ENCODE data around the gene METTL9. TPM values are rescaled to one million over a fixed set of nuclear protein-coding genes. Genes with fewer than 3 reads are reported as not detected.
"Not testable (repeated sequence)": the region's sequence is repeated elsewhere in the genome, so short reads cannot be mapped to it uniquely, and the experiment has no call there.

METTL9 gene
- total RNA-seq, 1 donor from 2014 or later: 47.8 TPM

DNA sequence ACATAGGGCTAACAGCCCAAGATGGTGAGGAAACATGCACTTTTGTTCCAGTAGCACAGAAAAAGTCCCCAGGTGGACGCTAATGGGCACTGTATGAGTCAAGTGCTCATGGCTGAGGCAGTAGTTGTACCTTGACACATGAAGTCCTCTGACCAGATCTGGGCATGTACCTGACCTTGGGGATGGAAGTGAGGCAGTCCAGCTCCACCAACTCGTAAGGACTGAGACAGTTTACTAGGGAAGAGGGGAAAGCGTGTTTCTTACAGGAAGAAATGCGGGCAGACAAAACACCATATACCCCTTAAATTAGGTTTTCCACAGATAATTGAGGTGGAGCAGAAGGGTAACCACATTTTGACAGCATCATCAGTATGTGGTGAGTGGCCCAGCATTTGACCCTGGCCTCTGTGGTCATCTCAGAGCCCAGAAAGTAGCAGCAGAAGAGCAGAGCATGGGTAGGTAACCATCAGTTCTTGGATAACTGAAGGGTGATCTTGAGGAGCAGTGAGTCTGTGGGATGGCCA is 32.4 kb upstream of the METTL9 start:
- intact Hi-C loops (cut with micrococcal nuclease): no loop called here
- DNase-seq: no peak
- TF ChIP-seq, protein P1, sequence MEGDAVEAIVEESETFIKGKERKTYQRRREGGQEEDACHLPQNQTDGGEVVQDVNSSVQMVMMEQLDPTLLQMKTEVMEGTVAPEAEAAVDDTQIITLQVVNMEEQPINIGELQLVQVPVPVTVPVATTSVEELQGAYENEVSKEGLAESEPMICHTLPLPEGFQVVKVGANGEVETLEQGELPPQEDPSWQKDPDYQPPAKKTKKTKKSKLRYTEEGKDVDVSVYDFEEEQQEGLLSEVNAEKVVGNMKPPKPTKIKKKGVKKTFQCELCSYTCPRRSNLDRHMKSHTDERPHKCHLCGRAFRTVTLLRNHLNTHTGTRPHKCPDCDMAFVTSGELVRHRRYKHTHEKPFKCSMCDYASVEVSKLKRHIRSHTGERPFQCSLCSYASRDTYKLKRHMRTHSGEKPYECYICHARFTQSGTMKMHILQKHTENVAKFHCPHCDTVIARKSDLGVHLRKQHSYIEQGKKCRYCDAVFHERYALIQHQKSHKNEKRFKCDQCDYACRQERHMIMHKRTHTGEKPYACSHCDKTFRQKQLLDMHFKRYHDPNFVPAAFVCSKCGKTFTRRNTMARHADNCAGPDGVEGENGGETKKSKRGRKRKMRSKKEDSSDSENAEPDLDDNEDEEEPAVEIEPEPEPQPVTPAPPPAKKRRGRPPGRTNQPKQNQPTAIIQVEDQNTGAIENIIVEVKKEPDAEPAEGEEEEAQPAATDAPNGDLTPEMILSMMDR (IDR thresholded peaks at IDR 0.05; ENCODE audit: borderline replicate concordance): no peak
- H3K4me3 ChIP-seq: no peak overlapping the region
- H3K4me1 ChIP-seq: peaks cover 5% of the 10 kb centered on the region
- no peaks in the 10 kb centered on the region for H3K9me3 ChIP-seq (replicated peaks)
- H3K27me3 ChIP-seq (ENCODE audit: low read depth): no peaks in the 10 kb centered on the region
- no peaks in the 10 kb centered on the region for H3K36me3 ChIP-seq
- no peak overlapping the region for H3K27ac ChIP-seq (replicated peaks)

DNA sequence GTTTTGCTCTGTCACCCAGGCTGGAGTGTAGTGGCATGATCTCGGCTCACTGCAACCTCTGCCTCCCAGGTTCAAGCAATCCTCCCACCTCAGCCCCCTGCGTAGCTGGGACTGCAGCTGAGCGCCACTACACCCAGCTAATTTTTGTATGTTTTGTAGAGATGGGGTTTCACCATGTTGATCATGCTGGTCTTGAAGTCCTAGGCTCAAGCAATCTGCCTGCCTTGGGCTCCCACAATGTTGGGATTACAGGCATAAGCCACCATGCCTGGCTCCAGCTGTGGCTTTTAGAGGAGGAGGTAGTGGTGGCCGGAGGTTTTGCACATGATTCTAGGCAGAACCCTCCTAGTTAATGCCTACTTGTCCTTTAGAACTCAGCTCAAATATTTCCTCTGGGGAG is 31.9 kb upstream of the METTL9 start:
- H3K4me3 ChIP-seq; H3K4me1 ChIP-seq; H3K27me3 ChIP-seq (ENCODE audit: low read depth); DNase-seq; H3K36me3 ChIP-seq; H3K27ac ChIP-seq (replicated peaks); intact Hi-C loops (cut with micrococcal nuclease); H3K9me3 ChIP-seq (replicated peaks): not testable (repeated sequence)

DNA sequence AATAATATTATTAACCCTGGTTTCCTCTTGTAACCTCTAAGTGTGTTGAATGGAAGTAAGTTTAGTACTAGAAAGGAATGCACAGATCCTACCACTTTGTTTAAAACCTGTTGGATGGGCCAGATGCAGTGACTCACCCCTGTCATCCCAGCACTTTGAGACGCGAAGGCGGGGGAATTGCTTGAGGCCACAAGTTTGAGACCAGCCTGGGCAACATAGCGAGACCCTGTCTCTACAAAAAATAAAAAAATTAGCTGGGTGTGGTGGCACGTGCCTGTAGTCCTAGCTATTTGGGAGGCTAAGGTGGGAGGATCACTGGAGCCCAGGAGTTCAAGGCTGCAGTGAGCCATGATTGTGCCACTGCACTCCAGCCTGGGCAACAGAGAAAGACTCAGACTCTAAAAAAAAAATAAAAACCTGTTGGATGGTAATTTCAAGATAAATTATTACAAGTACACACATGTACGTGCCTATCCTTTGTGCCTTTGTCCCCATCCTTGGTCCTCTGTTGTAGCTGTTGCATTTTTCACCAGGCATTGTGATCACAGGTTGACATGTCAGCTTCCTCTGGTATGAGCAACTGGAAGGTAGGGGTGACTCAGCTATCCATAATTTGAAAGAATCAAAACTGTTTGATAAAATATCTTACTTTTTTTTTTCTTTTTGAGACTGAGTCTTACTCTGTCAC is 30.7 kb upstream of the METTL9 start:
- TF ChIP-seq, protein P1 (IDR thresholded peaks at IDR 0.05; ENCODE audit: borderline replicate concordance): no peak
- Histone ChIP-seq H3K4me3 (no peak overlapping the region), H3K27me3 (ENCODE audit: low read depth) (no peaks in the 10 kb centered on the region), H3K27ac (replicated peaks) (peak overlapping the region; percentile 28), H3K4me1 (peaks cover 5% of the 10 kb centered on the region), H3K36me3 (no peaks in the 10 kb centered on the region), H3K9me3 (replicated peaks) (no peaks in the 10 kb centered on the region)
- intact Hi-C loops (cut with micrococcal nuclease): no loop called here
- DNase-seq: no peak

DNA sequence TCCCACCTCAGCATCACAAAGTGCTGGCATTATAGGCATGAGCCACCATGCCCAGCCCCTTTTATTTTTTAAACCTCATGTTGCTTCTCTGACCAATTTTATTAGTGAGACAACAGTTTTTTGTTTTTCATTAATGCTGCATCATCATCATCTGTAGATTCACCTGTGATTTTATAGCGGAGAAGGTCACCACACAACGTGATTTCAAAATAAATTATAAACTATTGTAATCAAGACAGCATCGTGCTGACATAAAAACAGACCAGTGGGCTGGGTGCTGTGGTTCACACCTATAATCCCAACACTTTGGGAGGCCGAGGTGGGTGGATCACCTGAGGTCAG is 28.7 kb upstream of the METTL9 start:
- Histone ChIP-seq H3K4me1 (peaks cover 5% of the 10 kb centered on the region), H3K27me3 (ENCODE audit: low read depth) (no peaks in the 10 kb centered on the region), H3K9me3 (replicated peaks) (no peaks in the 10 kb centered on the region), H3K36me3 (no peaks in the 10 kb centered on the region), H3K4me3 (no peak overlapping the region), H3K27ac (replicated peaks) (no peak overlapping the region)
- no peak for DNase-seq
- TF ChIP-seq, protein P1 (IDR thresholded peaks at IDR 0.05; ENCODE audit: borderline replicate concordance): no peak
- intact Hi-C loops (cut with micrococcal nuclease): no loop called here

DNA sequence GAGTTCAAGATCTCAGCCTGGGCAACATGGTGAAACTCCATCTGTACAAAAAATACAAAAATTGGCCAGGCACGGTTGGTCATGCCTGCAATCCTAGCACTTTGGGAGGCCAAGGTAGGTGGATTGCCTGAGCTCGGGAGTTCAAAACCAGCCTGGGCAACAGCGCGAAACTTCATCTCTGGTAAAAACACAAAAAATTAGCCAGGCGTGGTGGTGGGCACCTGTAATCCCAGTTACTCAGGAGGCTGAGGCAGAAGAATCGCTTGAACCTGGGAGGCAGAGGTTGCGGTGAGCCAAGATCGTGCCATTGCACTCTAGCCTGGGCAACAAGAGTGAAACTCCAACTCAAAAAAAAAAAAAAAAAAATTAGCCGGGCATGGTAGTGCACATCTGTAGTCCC is 25.9 kb upstream of the METTL9 start:
- H3K9me3 ChIP-seq (replicated peaks); H3K36me3 ChIP-seq; H3K27ac ChIP-seq (replicated peaks); H3K4me1 ChIP-seq; DNase-seq; H3K27me3 ChIP-seq (ENCODE audit: low read depth); H3K4me3 ChIP-seq; intact Hi-C loops (cut with micrococcal nuclease): not testable (repeated sequence)

DNA sequence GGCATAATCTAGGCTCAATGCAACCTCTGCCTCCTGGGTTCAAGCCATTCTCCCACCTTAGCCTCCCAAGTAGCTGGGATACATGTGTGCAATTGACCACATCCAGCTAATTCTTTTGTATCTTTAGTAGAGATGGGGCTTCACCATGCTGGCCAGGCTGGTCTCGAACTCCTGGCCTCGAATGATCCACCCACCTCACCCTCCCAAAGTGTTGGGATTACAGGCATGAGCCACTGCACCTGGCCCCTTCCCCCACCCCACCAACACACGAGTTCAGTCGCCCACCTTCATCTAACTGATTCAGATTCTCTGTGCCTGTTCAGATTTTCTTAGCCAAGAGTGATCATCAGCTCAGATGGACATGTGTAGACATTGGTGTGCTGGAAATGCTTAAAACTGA is 25.0 kb upstream of the METTL9 start:
- intact Hi-C loops (cut with micrococcal nuclease): no loop called here
- TF ChIP-seq, protein P1 (IDR thresholded peaks at IDR 0.05; ENCODE audit: borderline replicate concordance): no peak
- H3K4me1 ChIP-seq: no peaks in the 10 kb centered on the region
- no peak overlapping the region for H3K4me3 ChIP-seq
- DNase-seq: no peak
- no peaks in the 10 kb centered on the region for H3K9me3 ChIP-seq (replicated peaks)
- H3K36me3 ChIP-seq: no peaks in the 10 kb centered on the region
- H3K27me3 ChIP-seq (ENCODE audit: low read depth): peaks cover 10% of the 10 kb centered on the region
- H3K27ac ChIP-seq (replicated peaks): no peak overlapping the region

DNA sequence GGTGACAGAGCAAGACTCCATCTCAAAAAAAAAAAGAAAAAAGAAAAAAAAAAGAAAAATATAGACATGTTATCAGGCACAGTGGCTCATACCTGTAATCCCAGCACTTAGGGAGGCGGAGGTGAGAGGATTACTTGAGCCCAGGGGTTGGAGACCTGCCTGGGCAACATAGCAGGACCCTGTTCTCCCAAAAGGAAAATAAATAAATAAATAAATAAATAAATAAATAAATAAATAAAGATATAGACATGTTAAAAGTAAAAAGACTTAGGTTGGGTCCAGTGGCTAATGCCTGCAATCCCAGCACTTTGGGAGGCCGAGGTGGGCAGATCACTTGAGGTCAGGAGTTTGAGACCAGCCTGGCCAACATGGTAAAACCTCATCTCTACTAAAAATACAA is 23.1 kb upstream of the METTL9 start:
- H3K4me3 ChIP-seq; H3K27me3 ChIP-seq (ENCODE audit: low read depth); H3K27ac ChIP-seq (replicated peaks); H3K4me1 ChIP-seq; H3K9me3 ChIP-seq (replicated peaks); H3K36me3 ChIP-seq; intact Hi-C loops (cut with micrococcal nuclease); DNase-seq: not testable (repeated sequence)

DNA sequence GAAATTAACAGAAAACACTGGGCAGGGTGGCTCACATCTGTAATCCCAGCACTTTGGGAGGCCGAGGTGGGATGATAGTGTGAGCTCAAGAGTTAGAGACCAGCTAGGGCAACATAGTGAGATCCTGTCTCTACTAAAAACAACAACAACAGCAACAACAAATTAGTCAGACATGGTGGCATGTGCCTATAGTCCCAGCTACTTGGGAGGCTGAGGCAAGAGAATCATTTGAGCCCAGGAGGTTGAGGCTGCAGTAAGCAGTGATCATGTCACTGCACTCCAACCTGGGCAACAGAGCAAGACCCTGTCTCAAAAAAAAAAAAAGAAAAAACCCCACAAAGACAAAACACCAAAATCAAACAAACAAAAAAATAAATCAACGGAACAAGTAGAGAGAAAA is 21.9 kb upstream of the METTL9 start:
- H3K4me1 ChIP-seq; H3K4me3 ChIP-seq; H3K36me3 ChIP-seq; H3K27me3 ChIP-seq (ENCODE audit: low read depth); DNase-seq; H3K27ac ChIP-seq (replicated peaks); intact Hi-C loops (cut with micrococcal nuclease); H3K9me3 ChIP-seq (replicated peaks): not testable (repeated sequence)

DNA sequence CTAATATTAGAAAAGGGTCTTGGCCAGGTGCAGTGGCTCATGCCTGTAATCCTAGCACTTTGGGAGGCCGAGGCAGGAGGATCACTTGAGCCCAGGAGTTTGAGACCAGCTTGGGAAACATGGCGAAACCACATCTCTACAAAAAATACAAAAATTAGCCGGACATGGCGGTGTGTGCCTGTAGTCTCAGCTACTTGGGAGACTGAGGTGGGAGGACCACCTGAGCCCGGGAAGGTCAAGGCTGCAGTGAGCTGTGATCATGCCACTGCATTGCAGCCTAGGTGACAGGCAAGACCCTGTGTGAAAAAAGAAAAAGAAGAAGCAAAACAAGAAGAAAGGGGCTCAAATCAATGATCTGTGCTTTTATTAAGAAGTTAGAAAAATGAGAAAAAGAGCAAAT is 21.1 kb upstream of the METTL9 start:
- H3K36me3 ChIP-seq; H3K4me1 ChIP-seq; H3K4me3 ChIP-seq; H3K27ac ChIP-seq (replicated peaks); DNase-seq; H3K9me3 ChIP-seq (replicated peaks); H3K27me3 ChIP-seq (ENCODE audit: low read depth): not testable (repeated sequence)
- intact Hi-C loops (cut with micrococcal nuclease): loop anchor here (2.0 kb wide), 1 partner anchor 1114 kb away; no protein-coding TSS in a partner anchor

DNA sequence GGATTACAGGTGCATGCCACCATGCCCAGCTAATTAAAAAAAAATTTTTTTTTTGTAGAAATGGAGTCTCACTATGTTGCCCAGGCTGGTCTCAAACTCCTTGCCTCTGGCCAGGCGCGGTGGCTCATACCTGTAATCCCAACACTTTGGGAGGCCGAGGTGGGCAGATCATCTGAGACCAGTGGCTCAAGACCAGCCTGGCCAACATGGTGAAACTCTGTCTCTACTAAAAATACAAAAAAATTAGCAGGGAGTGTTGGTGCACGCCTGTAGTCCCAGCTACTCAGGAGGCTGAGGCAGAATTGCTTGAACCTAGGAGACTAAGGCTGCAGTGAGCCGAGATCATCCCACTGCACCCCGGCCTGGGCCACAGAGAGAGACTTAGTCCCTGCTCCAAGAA is 19.2 kb upstream of the METTL9 start:
- H3K9me3 ChIP-seq (replicated peaks); H3K27ac ChIP-seq (replicated peaks); H3K4me3 ChIP-seq; H3K36me3 ChIP-seq; H3K27me3 ChIP-seq (ENCODE audit: low read depth); DNase-seq; H3K4me1 ChIP-seq; intact Hi-C loops (cut with micrococcal nuclease): not testable (repeated sequence)
